Subcutaneous adipose tissue (tissue), 4 donors: ENCODE results near the gene GPC5. TPM values are rescaled to one million over a fixed set of nuclear protein-coding genes. Genes with fewer than 3 reads are reported as not detected.

Experiments used
- total RNA-seq, 4 donors: library from RNA; depleted of rRNA; stranded (reverse); fragments of >200 nt; gene quantifications; one replicate each; pipeline ENCODE4 v1.1.0, GENCODE V29; 2016
- TF ChIP-seq, protein P1 (sequence below): fragments of 450-650 bp; IDR thresholded peaks from one replicate; pipeline ENCODE4 v1.5.1; 2016; ENCODE audit warnings: low read depth, mild to moderate bottlenecking, control low read depth, antibody characterized with exemption, moderate library complexity

The GPC5 gene
- total RNA-seq, 4 donors from 2014 or later, result 0.16 to 0.44 TPM; not detected in 2

DNA sequence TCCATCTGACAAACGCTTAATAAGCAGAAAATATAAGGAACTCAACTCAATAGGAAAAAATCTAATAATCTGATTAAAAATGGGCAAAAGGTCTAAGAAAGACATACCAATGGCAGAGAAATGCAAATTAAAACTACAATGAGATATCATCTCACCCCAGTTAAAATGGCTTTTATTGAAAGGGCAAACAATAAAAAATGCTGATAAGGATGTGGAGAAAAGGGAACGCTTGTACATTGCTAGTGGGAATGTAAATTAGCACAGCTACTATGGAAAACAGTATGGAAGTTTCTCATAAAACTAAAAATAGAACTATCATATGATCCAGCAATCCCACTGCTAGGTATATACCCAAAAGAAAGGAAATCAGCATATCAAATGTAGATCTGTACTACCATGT lies 1319.4 kb downstream of the GPC5 start:
- TF ChIP-seq, protein P1, sequence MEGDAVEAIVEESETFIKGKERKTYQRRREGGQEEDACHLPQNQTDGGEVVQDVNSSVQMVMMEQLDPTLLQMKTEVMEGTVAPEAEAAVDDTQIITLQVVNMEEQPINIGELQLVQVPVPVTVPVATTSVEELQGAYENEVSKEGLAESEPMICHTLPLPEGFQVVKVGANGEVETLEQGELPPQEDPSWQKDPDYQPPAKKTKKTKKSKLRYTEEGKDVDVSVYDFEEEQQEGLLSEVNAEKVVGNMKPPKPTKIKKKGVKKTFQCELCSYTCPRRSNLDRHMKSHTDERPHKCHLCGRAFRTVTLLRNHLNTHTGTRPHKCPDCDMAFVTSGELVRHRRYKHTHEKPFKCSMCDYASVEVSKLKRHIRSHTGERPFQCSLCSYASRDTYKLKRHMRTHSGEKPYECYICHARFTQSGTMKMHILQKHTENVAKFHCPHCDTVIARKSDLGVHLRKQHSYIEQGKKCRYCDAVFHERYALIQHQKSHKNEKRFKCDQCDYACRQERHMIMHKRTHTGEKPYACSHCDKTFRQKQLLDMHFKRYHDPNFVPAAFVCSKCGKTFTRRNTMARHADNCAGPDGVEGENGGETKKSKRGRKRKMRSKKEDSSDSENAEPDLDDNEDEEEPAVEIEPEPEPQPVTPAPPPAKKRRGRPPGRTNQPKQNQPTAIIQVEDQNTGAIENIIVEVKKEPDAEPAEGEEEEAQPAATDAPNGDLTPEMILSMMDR, result no peak

GRCh38 chr13:92719868-92720267 lies 1321.4 kb downstream of the GPC5 start:
- TF ChIP-seq, protein P1, result no peak

DNA sequence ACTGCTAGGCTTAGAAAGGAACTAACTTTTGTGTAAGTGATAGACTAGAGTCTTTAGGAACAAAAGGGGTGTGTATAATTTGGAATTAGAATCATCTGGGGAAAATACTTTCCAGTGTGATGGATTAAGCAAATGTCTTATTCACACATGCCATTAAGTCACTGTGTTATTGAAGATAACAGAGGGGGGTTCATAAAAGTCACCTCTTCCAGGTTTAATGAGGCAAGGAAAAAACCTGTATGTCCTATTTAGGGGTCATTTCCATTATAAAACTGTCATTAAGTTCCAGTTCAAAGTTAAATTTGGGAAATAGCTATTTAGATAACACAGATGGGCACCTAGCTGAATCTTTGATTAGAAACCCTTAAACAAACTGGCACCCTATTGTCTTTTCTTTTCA lies 1323.2 kb downstream of the GPC5 start:
- TF ChIP-seq, protein P1, result no peak

GRCh38 chr13:92727118-92727517 lies 1328.7 kb downstream of the GPC5 start:
- TF ChIP-seq, protein P1, result no peak

DNA sequence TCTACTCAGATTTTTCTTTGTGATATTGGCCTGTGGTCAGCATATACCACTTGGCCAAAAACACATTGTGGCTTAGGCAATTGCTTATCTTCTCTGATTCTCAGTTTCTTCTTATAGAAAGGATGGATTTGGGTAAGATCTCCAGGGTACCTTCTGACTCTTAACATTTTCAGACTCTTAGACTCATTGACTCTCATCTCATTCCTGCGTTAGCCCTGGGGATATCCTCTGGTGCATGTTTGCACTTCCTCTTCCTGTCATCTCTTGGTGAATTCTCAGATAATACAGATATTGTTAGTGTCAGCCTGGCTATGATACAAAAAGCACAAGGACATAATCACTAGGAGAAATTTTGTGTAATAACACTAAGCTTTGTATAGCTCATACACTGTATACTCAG lies 1335.6 kb downstream of the GPC5 start:
- TF ChIP-seq, protein P1, result no peak

- TF ChIP-seq, protein P1, result no peak
Observed at GRCh38 chr13:92734545-92734944, 1336.1 kb downstream of the GPC5 start.

DNA sequence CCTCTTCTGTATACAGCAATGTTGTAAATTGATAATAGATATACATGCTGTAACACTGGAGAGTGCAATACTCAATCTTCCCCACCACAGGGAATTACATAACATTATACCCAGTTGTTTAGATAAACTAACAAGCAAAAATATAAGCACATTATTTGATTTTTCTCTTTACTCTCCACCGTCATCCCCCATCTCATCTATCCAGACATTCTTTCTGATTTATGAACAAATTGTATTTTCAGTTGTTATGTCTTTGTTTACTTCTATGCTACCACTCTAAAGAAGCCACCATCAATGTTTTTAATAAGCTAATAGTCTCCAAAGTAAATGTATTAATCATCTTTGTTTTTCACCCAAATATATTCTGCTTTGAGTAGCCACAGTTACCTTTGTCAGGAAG lies 1337.5 kb downstream of the GPC5 start:
- TF ChIP-seq, protein P1, result no peak

GRCh38 chr13:92739306-92739818 lies 1340.9 kb downstream of the GPC5 start:
- TF ChIP-seq, protein P1, result no peak
